Loucy (cell line): ENCODE results near the gene ZFP36.
A peak's percentile ranks its signal among the peaks of the same experiment; 100 is the strongest.

ENCODE experiments used
- H2AFZ ChIP-seq: fragments of 200-600 bp; sonication (generic); 2 replicates; pipeline ENCODE4 v1.6.0; 2016; ENCODE audit warnings: antibody characterized with exemption, mild to moderate bottlenecking, low read length, moderate library complexity
- H3F3A ChIP-seq: fragments of 200-600 bp; 2 replicates; pipeline ENCODE4 v1.6.0; 2016; ENCODE audit warnings: antibody characterized with exemption, low read depth, mild to moderate bottlenecking
- H3K27me3 ChIP-seq: fragments of 200-600 bp; sonication (generic); 2 replicates; pipeline ENCODE4 v1.6.1; 2014; ENCODE audit warnings: low read length, mild to moderate bottlenecking; ENCODE audit not compliant: insufficient read depth, poor library complexity, severe bottlenecking
- H3K36me3 ChIP-seq: fragments of 200-600 bp; sonication (generic); 2 replicates; pipeline ENCODE4 v1.6.1; 2016; ENCODE audit warnings: low read length; ENCODE audit not compliant: insufficient read depth
- H3K4me1 ChIP-seq: fragments of 200-600 bp; sonication (generic); 2 replicates; pipeline ENCODE4 v1.5.1; 2014; ENCODE audit warnings: low read length, mild to moderate bottlenecking; ENCODE audit not compliant: insufficient read depth, poor library complexity, severe bottlenecking
- H3K4me2 ChIP-seq: fragments of 200-600 bp; sonication (generic); 2 replicates; pipeline ENCODE4 v1.6.0; 2014; ENCODE audit warnings: antibody characterized with exemption, low read length, low read depth, mild to moderate bottlenecking; ENCODE audit not compliant: poor library complexity, severe bottlenecking
- H3K4me3 ChIP-seq: fragments of 200-600 bp; sonication (generic); 2 replicates; pipeline ENCODE4 v1.5.1; 2014; ENCODE audit warnings: low read length, mild to moderate bottlenecking, mixed read lengths; ENCODE audit not compliant: poor library complexity, severe bottlenecking
- H3K79me2 ChIP-seq: fragments of 200-600 bp; sonication (generic); 2 replicates; pipeline ENCODE4 v1.6.1; 2014; ENCODE audit warnings: low read length; ENCODE audit not compliant: insufficient read depth
- H3K9ac ChIP-seq: fragments of 200-600 bp; sonication (generic); 2 replicates; pipeline ENCODE4 v1.6.0; 2014; ENCODE audit warnings: mild to moderate bottlenecking, low read depth, low read length, moderate library complexity; ENCODE audit not compliant: poor library complexity, severe bottlenecking
- H3K9me2 ChIP-seq: fragments of 200-600 bp; sonication (generic); replicated peaks from 2 replicates; pipeline ENCODE4 v1.6.1; 2016; ENCODE audit warnings: low read depth, low read length, mixed read lengths
- H3K9me3 ChIP-seq: fragments of 200-600 bp; sonication (generic); 2 replicates; pipeline ENCODE4 v1.6.1; 2014; ENCODE audit warnings: mild to moderate bottlenecking, antibody characterized with exemption, low read length, low read depth; ENCODE audit not compliant: insufficient read depth
- H4K20me1 ChIP-seq: fragments of 200-600 bp; sonication (generic); 2 replicates; pipeline ENCODE4 v1.6.0; 2014; ENCODE audit warnings: antibody characterized with exemption, low read length, mild to moderate bottlenecking; ENCODE audit not compliant: insufficient read depth, poor library complexity, severe bottlenecking
- EZH2phosphoT487 ChIP-seq: fragments of 200-600 bp; IDR thresholded peaks from 2 replicates; pipeline ENCODE4 v1.6.1; 2018; ENCODE audit warnings: antibody characterized with exemption, mild to moderate bottlenecking, moderate library complexity, borderline replicate concordance
- TF ChIP-seq, protein P1 (sequence below): fragments of 200-600 bp; sonication (generic); conservative IDR thresholded peaks from 2 replicates; pipeline ENCODE4 v1.5.1; 2014; ENCODE audit warnings: mild to moderate bottlenecking, antibody characterized with exemption, low read length

ZFP36 gene

DNA sequence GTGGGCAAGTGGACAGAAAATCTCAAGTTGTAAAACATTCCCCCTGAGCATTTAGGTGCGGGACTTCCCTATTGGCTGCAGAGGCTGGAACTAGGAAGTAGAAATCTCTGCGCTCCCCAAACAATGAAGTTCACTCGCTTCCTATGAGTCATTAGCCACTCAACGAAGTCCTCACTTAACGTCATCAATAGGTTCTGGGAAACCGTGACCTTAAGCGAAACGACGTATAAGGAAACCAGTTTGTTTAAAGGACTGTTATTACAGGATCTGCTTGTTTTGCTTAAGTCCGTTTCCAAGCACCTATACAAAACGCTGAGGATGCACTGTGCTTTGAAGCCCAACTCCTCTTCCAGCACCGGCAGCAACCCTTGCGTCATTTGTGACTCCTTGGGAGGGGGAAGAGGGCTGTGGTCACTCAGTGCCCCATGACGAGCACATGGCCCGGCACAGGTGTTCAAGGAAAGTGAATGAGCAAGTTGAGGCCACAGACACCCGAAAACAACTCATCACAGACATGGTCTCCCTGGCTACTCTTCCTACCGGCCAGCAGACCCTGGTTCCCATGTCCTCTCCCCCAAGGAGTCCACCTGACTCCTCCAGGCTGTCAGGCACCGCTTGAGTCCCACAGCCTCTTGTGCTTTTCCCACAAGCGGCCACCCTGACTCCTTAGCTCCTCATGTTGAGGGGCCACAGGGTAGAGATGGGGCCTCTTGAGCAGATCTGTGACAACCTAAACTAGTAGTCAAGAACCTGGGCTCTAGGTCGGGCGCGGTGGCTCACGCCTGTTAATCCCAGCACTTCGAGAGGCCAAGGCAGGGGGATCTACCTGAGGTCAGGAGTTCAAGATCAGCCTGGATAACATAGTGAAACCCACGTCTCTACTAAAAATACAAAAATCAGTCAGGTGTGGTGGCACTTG is 24.3 kb downstream of the ZFP36 start:
- H3F3A ChIP-seq: no peaks in the 10 kb centered on the region
- TF ChIP-seq, protein P1, sequence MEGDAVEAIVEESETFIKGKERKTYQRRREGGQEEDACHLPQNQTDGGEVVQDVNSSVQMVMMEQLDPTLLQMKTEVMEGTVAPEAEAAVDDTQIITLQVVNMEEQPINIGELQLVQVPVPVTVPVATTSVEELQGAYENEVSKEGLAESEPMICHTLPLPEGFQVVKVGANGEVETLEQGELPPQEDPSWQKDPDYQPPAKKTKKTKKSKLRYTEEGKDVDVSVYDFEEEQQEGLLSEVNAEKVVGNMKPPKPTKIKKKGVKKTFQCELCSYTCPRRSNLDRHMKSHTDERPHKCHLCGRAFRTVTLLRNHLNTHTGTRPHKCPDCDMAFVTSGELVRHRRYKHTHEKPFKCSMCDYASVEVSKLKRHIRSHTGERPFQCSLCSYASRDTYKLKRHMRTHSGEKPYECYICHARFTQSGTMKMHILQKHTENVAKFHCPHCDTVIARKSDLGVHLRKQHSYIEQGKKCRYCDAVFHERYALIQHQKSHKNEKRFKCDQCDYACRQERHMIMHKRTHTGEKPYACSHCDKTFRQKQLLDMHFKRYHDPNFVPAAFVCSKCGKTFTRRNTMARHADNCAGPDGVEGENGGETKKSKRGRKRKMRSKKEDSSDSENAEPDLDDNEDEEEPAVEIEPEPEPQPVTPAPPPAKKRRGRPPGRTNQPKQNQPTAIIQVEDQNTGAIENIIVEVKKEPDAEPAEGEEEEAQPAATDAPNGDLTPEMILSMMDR: no peak
- no peak for TF ChIP-seq EZH2phosphoT487
- H3K27me3 ChIP-seq: peaks cover 5% of the 10 kb centered on the region
- H2AFZ ChIP-seq: no peak overlapping the region
- H3K4me1 ChIP-seq: peaks cover 18% of the 10 kb centered on the region
- H3K9ac ChIP-seq: no peak overlapping the region
- peaks cover 35% of the 10 kb centered on the region for H4K20me1 ChIP-seq
- H3K9me3 ChIP-seq: no peaks in the 10 kb centered on the region
- no peaks in the 10 kb centered on the region for H3K9me2 ChIP-seq
- peaks cover 30% of the 10 kb centered on the region for H3K36me3 ChIP-seq
- H3K4me2 ChIP-seq: no peak overlapping the region
- peaks cover 36% of the 10 kb centered on the region for H3K79me2 ChIP-seq
- H3K4me3 ChIP-seq: no peak overlapping the region

DNA sequence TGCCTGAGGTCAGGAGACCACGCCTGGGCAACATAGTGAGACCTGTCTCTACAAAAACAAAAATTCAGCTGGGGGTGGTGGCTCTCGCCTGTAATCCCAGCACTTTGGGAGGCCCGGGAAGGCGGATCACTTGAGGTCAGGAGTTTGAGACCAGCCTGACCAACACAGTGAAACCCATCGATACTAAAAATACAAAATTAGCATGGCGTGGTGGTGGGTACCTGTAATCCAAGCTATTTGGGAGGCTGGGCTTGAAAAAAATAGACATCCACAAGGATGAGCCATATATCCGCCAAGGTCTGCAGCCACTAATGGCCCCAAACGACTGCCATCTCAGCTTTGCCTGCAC is 26.0 kb downstream of the ZFP36 start:
- no peak overlapping the region for H3K9ac ChIP-seq

DNA sequence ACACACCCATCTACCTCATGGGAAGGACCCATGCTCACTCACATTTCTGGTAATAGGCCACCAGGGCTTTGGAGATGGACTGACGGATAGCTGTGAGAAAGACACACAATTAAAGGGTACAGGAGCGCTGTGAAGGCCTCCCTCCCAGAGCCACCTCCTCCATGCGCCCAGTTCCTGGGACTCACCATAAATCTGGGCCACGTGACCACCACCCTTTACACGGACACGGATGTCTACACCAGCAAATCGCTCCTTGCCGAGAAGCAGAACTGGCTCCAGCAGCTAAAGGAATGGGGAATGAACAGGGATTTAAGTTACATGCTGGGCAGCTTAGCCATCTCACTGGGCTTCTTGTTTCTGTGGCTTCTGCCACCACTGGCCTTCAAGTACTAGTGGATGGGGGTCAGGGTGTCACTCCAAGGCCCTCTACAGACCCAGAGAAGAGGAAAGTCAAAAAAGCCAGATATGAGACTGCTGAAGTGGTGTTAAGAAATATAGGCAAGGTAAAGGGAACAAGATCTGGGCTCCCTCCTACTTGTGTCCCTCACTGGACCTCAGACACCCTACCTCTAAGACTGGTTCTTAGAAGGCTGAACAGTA is 26.9 kb downstream of the ZFP36 start:
- Histone ChIP-seq H3K79me2 (peaks cover 43% of the 10 kb centered on the region), H3K4me1 (peaks cover 24% of the 10 kb centered on the region), H3K9ac (peak overlapping the region; percentile 100), H3K4me2 (peak overlapping the region; percentile 92), H3K27me3 (peaks cover 5% of the 10 kb centered on the region), H3F3A (no peaks in the 10 kb centered on the region), H3K9me3 (no peaks in the 10 kb centered on the region), H2AFZ (no peak overlapping the region), H3K9me2 (no peaks in the 10 kb centered on the region), H4K20me1 (peaks cover 35% of the 10 kb centered on the region), H3K4me3 (peak overlapping the region; percentile 100), H3K36me3 (peaks cover 30% of the 10 kb centered on the region)
- TF ChIP-seq EZH2phosphoT487: no peak
- TF ChIP-seq, protein P1: no peak

More for the DNA sequence above, 26.0 kb downstream of the ZFP36 start:
- peaks cover 35% of the 10 kb centered on the region for H4K20me1 ChIP-seq
- H3K4me3 ChIP-seq: no peak overlapping the region
- TF ChIP-seq, protein P1: no peak
- TF ChIP-seq EZH2phosphoT487: no peak
- H3K27me3 ChIP-seq: peaks cover 5% of the 10 kb centered on the region
- H3K79me2 ChIP-seq: peaks cover 43% of the 10 kb centered on the region
- H3K4me1 ChIP-seq: peaks cover 24% of the 10 kb centered on the region
- H3K36me3 ChIP-seq: peaks cover 30% of the 10 kb centered on the region
- no peaks in the 10 kb centered on the region for H3F3A ChIP-seq
- H3K9me2 ChIP-seq: no peaks in the 10 kb centered on the region
- H3K9me3 ChIP-seq: no peaks in the 10 kb centered on the region
- no peak overlapping the region for H3K4me2 ChIP-seq
- H2AFZ ChIP-seq: no peak overlapping the region
